ENCODE data around the gene THOC5. TPM values are rescaled to one million over a fixed set of nuclear protein-coding genes. Genes with fewer than 3 reads are reported as not detected.

THOC5 gene
- polyA plus RNA-seq, 1 of the 3 experiments (the other 2 are of a cell fraction) = 95.9 TPM

DNA sequence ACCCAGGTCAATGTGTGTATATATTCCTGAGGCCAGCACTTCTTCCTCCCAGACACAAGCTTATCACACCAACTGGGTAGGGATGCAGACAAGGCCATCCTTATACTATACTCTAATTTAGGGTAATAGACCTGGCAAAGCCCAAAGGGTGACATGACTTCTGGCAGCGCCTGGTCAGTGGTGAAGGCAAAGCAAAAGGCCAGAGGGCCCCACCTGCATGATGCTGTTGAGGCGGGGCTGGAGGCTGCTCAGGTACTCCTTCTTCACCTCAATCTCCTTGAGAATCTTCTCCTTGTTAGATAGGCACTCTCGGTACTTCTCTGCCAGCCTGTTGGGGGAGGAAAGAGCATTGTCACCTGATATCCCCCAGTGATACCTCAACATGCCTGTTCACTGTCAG lies 17.1 kb downstream of the THOC5 start:
- no peaks in the 10 kb centered on the region for H3K9me2 ChIP-seq
- H2AFZ ChIP-seq (ENCODE audit: low read depth) = no peak overlapping the region
- no peak for DNase-seq
- H3K9ac ChIP-seq = no peak overlapping the region
- POLR2A ChIA-PET = no interaction called here
- TF ChIP-seq, protein P1, sequence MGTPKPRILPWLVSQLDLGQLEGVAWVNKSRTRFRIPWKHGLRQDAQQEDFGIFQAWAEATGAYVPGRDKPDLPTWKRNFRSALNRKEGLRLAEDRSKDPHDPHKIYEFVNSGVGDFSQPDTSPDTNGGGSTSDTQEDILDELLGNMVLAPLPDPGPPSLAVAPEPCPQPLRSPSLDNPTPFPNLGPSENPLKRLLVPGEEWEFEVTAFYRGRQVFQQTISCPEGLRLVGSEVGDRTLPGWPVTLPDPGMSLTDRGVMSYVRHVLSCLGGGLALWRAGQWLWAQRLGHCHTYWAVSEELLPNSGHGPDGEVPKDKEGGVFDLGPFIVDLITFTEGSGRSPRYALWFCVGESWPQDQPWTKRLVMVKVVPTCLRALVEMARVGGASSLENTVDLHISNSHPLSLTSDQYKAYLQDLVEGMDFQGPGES (IDR thresholded peaks at IDR 0.05; ENCODE audit: low read depth, low read length) = no peak
- no peaks in the 10 kb centered on the region for H3K27me3 ChIP-seq (ENCODE audit: insufficient read depth)
- CTCF ChIA-PET = interaction anchor here (1.3 to 1.6 kb wide), 2 partner anchors 19 to 25 kb away, joined by 3 to 4 read pairs; no protein-coding TSS in a partner anchor
- H3K4me1 ChIP-seq (ENCODE audit: control insufficient read depth in 1 of 2, insufficient read depth in 2 of 2, low read depth in 1 of 2, low read length in 1 of 2) = no peaks in the 10 kb centered on the region
- peaks cover 67 to 88% of the 10 kb centered on the region in 2 experiments for H3K36me3 ChIP-seq (replicated peaks in 1 of 2; ENCODE audit: control insufficient read depth in 1 of 2, insufficient read depth in 2 of 2, low read length in 1 of 2)
- no peaks in the 10 kb centered on the region for H3K9me3 ChIP-seq
- no peak overlapping the region for H3K4me2 ChIP-seq
- H3K27ac ChIP-seq (ENCODE audit: low read depth in 2 of 2, low read length in 1 of 2) = no peak overlapping the region
- H3F3A ChIP-seq (replicated peaks; ENCODE audit: insufficient read depth) = no peaks in the 10 kb centered on the region
- 0 out of 2 replicates have a peak, but pooled peaks cover 3% of the 10 kb centered on the region for H3K79me2 ChIP-seq (ENCODE audit: insufficient read depth)
- no peaks in the 10 kb centered on the region for H4K20me1 ChIP-seq (ENCODE audit: insufficient read depth)
- no CpG with 5 or more reads among the region's 3 CpGs for WGBS (ENCODE audit: low lambda C conversion rate)
- H3K4me3 ChIP-seq (ENCODE audit: low read depth in 2 of 2, low read length in 1 of 2) = no peak overlapping the region

DNA sequence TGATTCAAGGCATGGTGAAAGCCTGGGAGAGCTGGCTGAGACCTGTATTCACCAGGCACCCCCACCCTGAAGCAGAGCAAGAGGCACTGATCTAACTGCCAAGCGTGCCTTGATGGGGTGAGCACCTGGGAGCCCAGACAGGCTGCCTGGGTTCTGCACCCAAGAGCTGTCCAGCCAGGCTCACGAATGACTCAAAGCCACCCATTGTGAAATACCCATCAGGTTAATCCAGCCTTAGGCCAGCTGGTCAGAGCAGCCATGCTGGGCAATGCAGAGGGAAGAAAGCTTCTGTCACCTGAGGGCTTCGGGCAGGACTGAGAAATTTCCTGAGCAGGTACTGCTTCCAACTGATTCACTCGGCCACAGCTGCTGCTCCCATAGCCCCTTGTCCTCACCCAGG lies 22.1 kb downstream of the THOC5 start:
- no peak overlapping the region for H3K9ac ChIP-seq
- H4K20me1 ChIP-seq (ENCODE audit: insufficient read depth) = no peaks in the 10 kb centered on the region
- WGBS (ENCODE audit: low lambda C conversion rate) = 100% methylated on average over 1 of the region's 4 CpGs
- TF ChIP-seq TCF12 (IDR thresholded peaks at IDR 0.05) = no peak
- TF ChIP-seq GATA2 (CRISPR knock-in tag; IDR thresholded peaks at IDR 0.05) = no peak
- no peak for TF ChIP-seq CHD2 (IDR thresholded peaks at IDR 0.05; ENCODE audit: low read length, partially characterized antibody)
- no peak for TF ChIP-seq RXRA (IDR thresholded peaks at IDR 0.05; ENCODE audit: borderline replicate concordance, low read depth)
- TF ChIP-seq GABPA (IDR thresholded peaks at IDR 0.05; ENCODE audit: low read depth) = no peak
- TF ChIP-seq POLR2AphosphoS5 (IDR thresholded peaks at IDR 0.05; ENCODE audit: low read depth, low read length) = no peak
- no peak for TF ChIP-seq RFX5 (IDR thresholded peaks at IDR 0.05; ENCODE audit: low read length)
- TF ChIP-seq, protein P2, sequence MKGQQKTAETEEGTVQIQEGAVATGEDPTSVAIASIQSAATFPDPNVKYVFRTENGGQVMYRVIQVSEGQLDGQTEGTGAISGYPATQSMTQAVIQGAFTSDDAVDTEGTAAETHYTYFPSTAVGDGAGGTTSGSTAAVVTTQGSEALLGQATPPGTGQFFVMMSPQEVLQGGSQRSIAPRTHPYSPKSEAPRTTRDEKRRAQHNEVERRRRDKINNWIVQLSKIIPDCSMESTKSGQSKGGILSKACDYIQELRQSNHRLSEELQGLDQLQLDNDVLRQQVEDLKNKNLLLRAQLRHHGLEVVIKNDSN (IDR thresholded peaks at IDR 0.05; ENCODE audit: borderline replicate concordance, low read depth) = no peak
- no peak for TF ChIP-seq EZH2phosphoT487 (IDR thresholded peaks at IDR 0.05; ENCODE audit: borderline replicate concordance, low read depth)
- no peak for TF ChIP-seq EP300 (IDR thresholded peaks at IDR 0.05; ENCODE audit: borderline replicate concordance in 1 of 2, low read depth in 1 of 2, low read length in 1 of 2)
- no peak for TF ChIP-seq NFIC (IDR thresholded peaks at IDR 0.05; ENCODE audit: borderline replicate concordance)
- CTCF ChIA-PET = interaction anchor here (1.2 kb wide), 1 partner anchor 172 kb away, joined by 4 read pairs; no protein-coding TSS in a partner anchor
- H3K27me3 ChIP-seq (ENCODE audit: insufficient read depth) = no peaks in the 10 kb centered on the region
- H3K4me1 ChIP-seq (ENCODE audit: control insufficient read depth in 1 of 2, insufficient read depth in 2 of 2, low read depth in 1 of 2, low read length in 1 of 2) = no peaks in the 10 kb centered on the region
- H3K4me2 ChIP-seq = no peak overlapping the region
- DNase-seq = no peak
- POLR2A ChIA-PET = no interaction called here
- H3K36me3 ChIP-seq (replicated peaks in 1 of 2; ENCODE audit: control insufficient read depth in 1 of 2, insufficient read depth in 2 of 2, low read length in 1 of 2) = peaks cover 81 to 86% of the 10 kb centered on the region in 2 experiments
- H3K4me3 ChIP-seq (ENCODE audit: low read depth in 2 of 2, low read length in 1 of 2) = no peak overlapping the region
- no peaks in the 10 kb centered on the region for H3F3A ChIP-seq (replicated peaks; ENCODE audit: insufficient read depth)
- no peaks in the 10 kb centered on the region for H3K9me3 ChIP-seq
- H3K79me2 ChIP-seq (ENCODE audit: insufficient read depth) = 0 out of 2 replicates have a peak, but pooled peaks cover 3% of the 10 kb centered on the region
- no peak overlapping the region for H3K27ac ChIP-seq (ENCODE audit: low read depth in 2 of 2, low read length in 1 of 2)
- H2AFZ ChIP-seq (ENCODE audit: low read depth) = no peak overlapping the region
- H3K9me2 ChIP-seq = no peaks in the 10 kb centered on the region
